Measurements from ENCODE around the gene LRRIQ3. TPM values are rescaled to one million over a fixed set of nuclear protein-coding genes. Genes with fewer than 3 reads are reported as not detected.

Gene LRRIQ3
- total RNA-seq, 1 experiment from 2014 or later: 0.67 TPM

DNA sequence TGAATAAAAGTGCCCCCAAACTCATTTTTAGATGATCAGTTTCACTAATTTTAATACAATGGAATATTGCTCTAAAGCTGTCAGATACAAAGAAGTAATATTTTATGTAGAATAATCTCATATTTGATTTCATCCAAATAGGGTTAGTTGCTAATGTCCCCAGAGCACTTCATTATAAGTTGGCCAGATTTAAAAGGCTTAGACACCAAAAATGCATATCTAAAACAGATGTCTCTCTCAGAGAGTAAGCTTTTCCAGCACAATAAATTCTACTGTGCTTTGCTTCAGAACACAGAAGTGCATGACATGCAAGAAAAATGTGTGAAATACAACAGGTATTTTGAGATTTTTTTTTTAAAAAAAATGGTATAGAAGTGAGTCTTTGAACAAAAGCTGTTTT, 194.2 kb downstream of the LRRIQ3 start:
- no peaks in the 10 kb centered on the region for H3K27me3 ChIP-seq (ENCODE audit: low read length)

DNA sequence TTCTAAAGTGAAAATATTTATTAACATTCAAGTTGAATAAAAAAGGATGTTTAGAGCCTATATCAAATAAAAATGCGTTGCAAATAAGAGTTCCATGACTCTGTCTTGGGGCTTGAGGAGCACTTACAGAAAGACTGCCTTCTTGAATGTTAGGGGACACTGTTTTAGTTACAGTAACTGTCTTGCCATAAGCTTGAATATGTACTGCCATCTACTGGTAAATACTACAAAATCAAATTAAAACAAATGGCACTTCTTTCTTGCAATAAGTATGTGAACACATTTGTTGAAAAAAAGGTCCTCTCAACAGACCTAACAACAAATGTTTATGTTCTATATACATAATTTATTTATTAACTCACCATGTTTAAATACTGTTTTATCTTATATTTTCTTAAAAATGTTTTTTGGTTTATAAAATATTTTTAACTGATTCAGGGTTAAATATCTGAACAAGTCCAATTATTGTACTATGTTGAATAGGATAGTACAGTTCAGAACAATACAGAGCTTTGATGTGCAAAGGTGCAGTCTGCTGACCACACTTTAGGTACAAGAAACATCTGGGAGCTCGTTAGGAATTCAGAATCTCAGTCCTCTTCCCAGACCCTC, 199.5 kb downstream of the LRRIQ3 start:
- no peak overlapping the region for H3K4me3 ChIP-seq (ENCODE audit: low read length)
- H3K36me3 ChIP-seq (ENCODE audit: insufficient read depth, low read length): no peaks in the 10 kb centered on the region
- no peaks in the 10 kb centered on the region; the same call in 1 of the 2 replicates for H3K9me2 ChIP-seq (replicated peaks; ENCODE audit: insufficient read depth, low read length)
- no peak overlapping the region for H3K4me2 ChIP-seq (ENCODE audit: low read depth, low read length, poor library complexity, severe bottlenecking)
- no peak overlapping the region for H3K9ac ChIP-seq (ENCODE audit: low read length)
- H3K27ac ChIP-seq (ENCODE audit: low read length): no peak overlapping the region
- no peaks in the 10 kb centered on the region for H3K4me1 ChIP-seq (ENCODE audit: low read length)
- H3K9me3 ChIP-seq (ENCODE audit: low read length): no peaks in the 10 kb centered on the region
- H4K20me1 ChIP-seq (ENCODE audit: insufficient read depth, low read depth, low read length): no peaks in the 10 kb centered on the region
- H3K79me2 ChIP-seq (ENCODE audit: low read length): no peaks in the 10 kb centered on the region
- DNase-seq: peak; percentile 77
- H2AFZ ChIP-seq (ENCODE audit: low read length): no peak overlapping the region
- no peaks in the 10 kb centered on the region for H3K27me3 ChIP-seq (ENCODE audit: low read length)

More for the DNA sequence above, 194.2 kb downstream of the LRRIQ3 start:
- Histone ChIP-seq H3K9ac (ENCODE audit: low read length) (no peak overlapping the region), H3K4me1 (ENCODE audit: low read length) (no peaks in the 10 kb centered on the region), H3K27ac (ENCODE audit: low read length) (no peak overlapping the region), H4K20me1 (ENCODE audit: insufficient read depth, low read depth, low read length) (no peaks in the 10 kb centered on the region), H3K4me3 (ENCODE audit: low read length) (no peak overlapping the region), H2AFZ (ENCODE audit: low read length) (no peak overlapping the region), H3K79me2 (ENCODE audit: low read length) (no peaks in the 10 kb centered on the region), H3K4me2 (ENCODE audit: low read depth, low read length, poor library complexity, severe bottlenecking) (no peak overlapping the region), H3K9me3 (ENCODE audit: low read length) (no peaks in the 10 kb centered on the region), H3K9me2 (replicated peaks; ENCODE audit: insufficient read depth, low read length) (no peaks in the 10 kb centered on the region), H3K36me3 (ENCODE audit: insufficient read depth, low read length) (no peaks in the 10 kb centered on the region)
- no peak for DNase-seq

DNA sequence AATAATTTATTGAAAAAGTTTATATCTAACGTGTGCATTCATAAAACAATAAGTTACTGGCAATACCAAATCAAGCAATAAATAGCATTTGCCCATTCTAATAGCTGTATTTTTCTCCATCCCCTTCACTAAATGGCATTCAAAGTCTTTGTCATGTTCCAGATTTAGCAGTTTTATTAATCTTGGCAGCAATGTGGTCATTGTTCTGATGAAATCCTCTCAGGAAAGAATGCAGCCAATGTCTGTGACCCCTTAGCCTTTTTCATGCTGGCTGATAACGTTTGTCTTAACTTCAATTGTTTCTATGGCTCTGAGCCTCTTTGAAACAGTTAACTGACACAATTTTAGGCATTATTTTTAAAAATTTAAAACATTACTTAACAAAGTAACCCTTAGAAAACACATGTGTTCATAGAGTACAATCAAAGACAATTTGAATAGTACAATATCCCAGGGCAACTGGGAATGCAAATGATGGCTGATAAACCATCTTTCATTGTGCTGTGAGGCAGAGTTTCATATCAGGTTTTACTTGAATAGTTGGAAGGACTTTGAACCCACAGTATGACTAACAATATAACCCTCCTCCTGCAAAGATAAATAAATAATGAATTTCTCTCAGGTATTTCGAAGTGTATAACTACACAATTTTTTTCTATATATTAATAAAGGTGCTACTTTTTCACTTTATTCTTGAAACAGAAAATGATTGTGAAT, 217.5 kb downstream of the LRRIQ3 start:
- Histone ChIP-seq H3K9ac (ENCODE audit: low read length) (no peak overlapping the region), H3K27me3 (ENCODE audit: low read length) (no peaks in the 10 kb centered on the region), H2AFZ (ENCODE audit: low read length) (no peak overlapping the region), H3K9me3 (ENCODE audit: low read length) (no peaks in the 10 kb centered on the region), H3K4me2 (ENCODE audit: low read depth, low read length, poor library complexity, severe bottlenecking) (no peak overlapping the region), H3K79me2 (ENCODE audit: low read length) (no peaks in the 10 kb centered on the region), H3K4me1 (ENCODE audit: low read length) (no peaks in the 10 kb centered on the region), H3K4me3 (ENCODE audit: low read length) (no peak overlapping the region), H3K9me2 (replicated peaks; ENCODE audit: insufficient read depth, low read length) (no peaks in the 10 kb centered on the region), H4K20me1 (ENCODE audit: insufficient read depth, low read depth, low read length) (no peaks in the 10 kb centered on the region), H3K27ac (ENCODE audit: low read length) (no peak overlapping the region), H3K36me3 (ENCODE audit: insufficient read depth, low read length) (no peaks in the 10 kb centered on the region)
- no peak for DNase-seq

DNA sequence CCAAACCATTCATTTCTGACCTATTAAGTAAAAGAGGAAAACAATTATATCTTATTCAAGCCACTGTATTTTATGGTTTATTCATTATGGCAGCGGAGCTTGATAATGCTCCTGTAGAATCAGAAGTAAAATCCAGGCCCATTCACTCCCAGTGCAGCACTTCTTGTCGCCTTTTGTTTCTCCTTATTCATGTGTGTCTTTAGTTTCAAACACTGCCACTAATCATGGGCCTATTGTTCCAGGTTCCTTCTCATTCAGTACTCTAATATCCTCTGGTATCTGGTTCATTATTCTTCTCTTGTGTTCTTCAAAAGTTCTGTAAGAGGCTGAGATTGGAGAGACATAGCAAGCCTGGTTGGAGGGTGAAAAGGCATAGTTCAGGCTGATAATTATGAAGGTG, 218.3 kb downstream of the LRRIQ3 start:
- Histone ChIP-seq H3K79me2 (ENCODE audit: low read length) (no peaks in the 10 kb centered on the region), H4K20me1 (ENCODE audit: insufficient read depth, low read depth, low read length) (no peaks in the 10 kb centered on the region), H3K9me2 (replicated peaks; ENCODE audit: insufficient read depth, low read length) (no peaks in the 10 kb centered on the region), H3K36me3 (ENCODE audit: insufficient read depth, low read length) (no peaks in the 10 kb centered on the region), H3K4me2 (ENCODE audit: low read depth, low read length, poor library complexity, severe bottlenecking) (no peak overlapping the region), H3K27ac (ENCODE audit: low read length) (no peak overlapping the region), H2AFZ (ENCODE audit: low read length) (no peak overlapping the region), H3K4me1 (ENCODE audit: low read length) (no peaks in the 10 kb centered on the region), H3K27me3 (ENCODE audit: low read length) (no peaks in the 10 kb centered on the region), H3K9me3 (ENCODE audit: low read length) (no peaks in the 10 kb centered on the region), H3K9ac (ENCODE audit: low read length) (no peak overlapping the region), H3K4me3 (ENCODE audit: low read length) (no peak overlapping the region)
- DNase-seq: no peak

DNA sequence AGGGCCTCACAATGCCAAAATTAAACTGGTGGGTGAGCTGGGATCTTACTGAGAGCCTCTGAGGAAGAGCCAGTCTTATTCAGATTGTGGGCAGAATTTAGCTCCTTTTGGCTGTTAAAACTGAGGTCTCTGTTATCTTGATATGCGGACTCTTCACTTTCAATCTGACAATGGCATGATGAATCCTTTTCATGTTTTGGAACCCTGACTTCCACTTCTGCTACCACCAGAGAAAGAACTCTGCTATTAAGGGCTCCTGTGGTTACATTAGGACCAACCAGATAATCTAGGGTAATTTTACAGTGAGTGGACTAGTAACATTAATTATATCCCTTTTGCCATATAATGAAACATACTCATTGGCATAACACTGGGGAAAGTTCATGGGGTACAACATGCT, 219.0 kb downstream of the LRRIQ3 start:
- no peaks in the 10 kb centered on the region for H3K27me3 ChIP-seq (ENCODE audit: low read length)
- H3K4me2 ChIP-seq (ENCODE audit: low read depth, low read length, poor library complexity, severe bottlenecking): no peak overlapping the region
- H2AFZ ChIP-seq (ENCODE audit: low read length): no peak overlapping the region
- no peaks in the 10 kb centered on the region for H4K20me1 ChIP-seq (ENCODE audit: insufficient read depth, low read depth, low read length)
- no peaks in the 10 kb centered on the region for H3K9me3 ChIP-seq (ENCODE audit: low read length)
- no peaks in the 10 kb centered on the region for H3K79me2 ChIP-seq (ENCODE audit: low read length)
- H3K9ac ChIP-seq (ENCODE audit: low read length): no peak overlapping the region
- H3K9me2 ChIP-seq (replicated peaks; ENCODE audit: insufficient read depth, low read length): no peaks in the 10 kb centered on the region
- no peaks in the 10 kb centered on the region for H3K4me1 ChIP-seq (ENCODE audit: low read length)
- DNase-seq: no peak
- no peak overlapping the region for H3K4me3 ChIP-seq (ENCODE audit: low read length)
- no peak overlapping the region for H3K27ac ChIP-seq (ENCODE audit: low read length)
- H3K36me3 ChIP-seq (ENCODE audit: insufficient read depth, low read length): no peaks in the 10 kb centered on the region

Other genes with a start within 250 kb of the LRRIQ3 start
- 7.4 and 14.2 TPM in 2 replicates for gene FPGT, start 66 bp upstream of the LRRIQ3 start, total RNA-seq (2014; rRNA removed; shearing (Covaris generic); ENCODE audit: low replicate concordance)
- 0.48 and 0.90 TPM in 2 replicates for gene TNNI3K, start 37.2 kb upstream of the LRRIQ3 start, total RNA-seq (2014; rRNA removed; shearing (Covaris generic); ENCODE audit: low replicate concordance)